ENCODE results near the gene BMP3. TPM values are rescaled to one million over a fixed set of nuclear protein-coding genes. Genes with fewer than 3 reads are reported as not detected.

Gene BMP3
- polyA plus RNA-seq, 1 donor from 2014 or later: 0.05 TPM

Other genes starting within 250 kb of the BMP3 start
- 0.99 TPM for gene PRKG2, start 184.5 kb downstream of the BMP3 start, polyA plus RNA-seq

All from IgD-negative memory B cell (primary cell).